ENCODE results near the gene DYSF. TPM values are rescaled to one million over a fixed set of nuclear protein-coding genes. Genes with fewer than 3 reads are reported as not detected.

Gene DYSF
- total RNA-seq, 4 donors from 2014 or later = 17.4 to 40.7 (median 18.5) TPM

DNA sequence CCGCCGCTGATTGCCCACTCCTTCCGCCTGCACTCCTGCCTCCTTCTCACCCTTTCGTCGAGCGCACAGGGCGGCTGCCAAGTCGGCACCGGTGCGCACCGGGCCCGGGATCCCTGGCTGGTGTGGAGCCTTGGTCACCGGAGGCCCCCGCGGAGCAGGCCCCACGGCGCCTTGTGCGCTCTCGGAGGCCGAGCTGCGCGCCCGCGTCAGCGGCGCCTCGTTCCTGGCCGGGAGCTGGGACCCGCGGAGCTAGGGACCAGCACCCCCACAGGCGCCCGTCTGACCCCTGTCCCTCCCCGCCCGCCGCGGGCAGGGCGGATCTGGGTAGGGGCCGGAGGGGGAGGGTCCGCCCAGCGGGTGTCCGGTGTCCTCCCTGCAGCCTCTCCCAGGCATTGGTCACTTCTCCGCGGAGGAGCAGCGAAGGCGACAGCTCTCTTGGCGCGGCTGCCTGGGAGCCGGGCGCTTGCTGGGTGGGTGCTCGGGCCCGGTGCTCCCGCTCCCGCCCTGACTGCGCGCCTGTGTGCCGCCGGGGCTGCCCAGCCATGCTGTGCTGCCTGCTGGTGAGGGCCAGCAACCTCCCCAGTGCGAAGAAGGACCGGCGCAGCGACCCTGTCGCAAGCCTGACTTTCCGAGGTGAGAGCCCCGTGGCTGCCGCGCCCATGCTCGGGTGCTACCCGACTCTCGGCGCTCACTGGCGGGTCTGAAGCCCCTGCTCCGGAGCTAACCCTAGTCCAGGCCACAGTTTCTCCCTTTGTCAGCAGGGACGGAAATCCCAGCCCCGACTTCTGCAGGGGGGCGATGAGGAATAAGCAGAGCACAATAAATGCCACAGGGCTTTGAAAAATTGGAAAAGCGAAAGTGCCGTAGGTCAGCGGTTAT lies 13.2 kb downstream of the DYSF start:
- peak overlapping the region; percentile 54 to 79 (median 67) for H3K27ac ChIP-seq (replicated peaks in 1 of 4)
- peak overlapping the region; percentile 66 to 82 (median 70) for H3K4me3 ChIP-seq
- H3K4me1 ChIP-seq = peaks cover 28 to 51% (median 45%) of the 10 kb centered on the region in 4 donors
- TF ChIP-seq POLR2AphosphoS5 (IDR thresholded peaks at IDR 0.05) (peak in 1 of 2 donors; percentile 37), EP300 (IDR thresholded peaks at IDR 0.05) (no peak), CTCF (IDR thresholded peaks at IDR 0.05) (no peak)
- no peaks in the 10 kb centered on the region for H3K9me3 ChIP-seq
- DNase-seq (ENCODE audit: extremely low spot score) = no peak
- H3K27me3 ChIP-seq = peaks cover 0 to 6% (median 0%) of the 10 kb centered on the region in 4 donors
- H3K36me3 ChIP-seq = no peaks in the 10 kb centered on the region
- intact Hi-C loops (cut with DNase I) = no loop called here
- WGBS = 0% methylated on average over 5 of the region's 78 CpGs

- WGBS = 27% methylated on average over 7 of the region's 7 CpGs
- Histone ChIP-seq H3K4me3 (peak overlapping the region; percentile 66 to 82 (median 70)), H3K27me3 (peaks cover 0 to 6% (median 0%) of the 10 kb centered on the region in 4 donors), H3K4me1 (peaks cover 28 to 50% (median 42%) of the 10 kb centered on the region in 4 donors), H3K36me3 (no peaks in the 10 kb centered on the region), H3K9me3 (no peaks in the 10 kb centered on the region), H3K27ac (replicated peaks in 1 of 4) (peak overlapping the region in 3 of 4 donors; percentile 63 to 79 (median 71))
- no peak for DNase-seq (ENCODE audit: extremely low spot score)
- intact Hi-C loops (cut with DNase I) = no loop called here
- TF ChIP-seq POLR2AphosphoS5 (IDR thresholded peaks at IDR 0.05) (no peak), POLR2A (IDR thresholded peaks at IDR 0.05; ENCODE audit: low read depth) (no peak), CTCF (IDR thresholded peaks at IDR 0.05) (no peak), EP300 (IDR thresholded peaks at IDR 0.05) (no peak)
Observed at GRCh38 chr2:71467180-71467815, 13.9 kb downstream of the DYSF start.

DNA sequence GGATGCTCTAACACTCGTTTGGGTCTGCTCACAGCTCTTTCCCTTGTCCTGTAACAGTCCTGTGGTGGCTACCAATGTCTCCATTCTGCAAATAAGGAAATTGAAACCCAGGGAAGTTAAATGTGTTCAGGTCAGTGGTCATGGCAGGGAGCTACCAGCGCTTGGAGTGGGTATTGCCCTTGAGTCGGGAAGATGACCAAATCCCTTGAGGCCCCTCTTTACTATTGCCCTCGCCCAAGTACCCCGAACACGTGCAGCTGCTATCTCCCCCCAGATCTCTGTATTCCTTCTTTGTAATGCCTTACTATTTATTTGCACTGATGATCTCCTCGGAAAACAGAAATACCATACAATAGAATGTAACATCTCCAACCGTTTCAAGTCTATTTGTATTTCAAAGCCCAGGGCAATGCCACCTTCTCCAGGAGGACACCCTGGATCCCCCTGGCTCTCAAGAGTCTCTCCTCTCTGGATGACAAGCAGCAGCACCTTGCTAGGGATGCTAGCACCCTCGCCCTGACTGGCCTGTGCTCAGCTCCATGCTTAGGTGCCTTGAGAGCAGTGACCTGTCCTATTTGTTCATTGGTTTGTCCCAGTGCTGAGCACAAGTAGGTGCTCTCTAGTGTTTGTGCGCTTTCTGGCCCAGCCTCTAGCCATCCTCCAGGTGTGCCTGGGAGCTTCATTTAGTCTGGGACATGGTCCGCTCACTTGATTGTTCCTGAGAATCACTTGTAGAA lies 15.1 kb downstream of the DYSF start:
- no peaks in the 10 kb centered on the region for H3K36me3 ChIP-seq
- TF ChIP-seq POLR2AphosphoS5 (IDR thresholded peaks at IDR 0.05) (no peak), EP300 (IDR thresholded peaks at IDR 0.05) (no peak), CTCF (IDR thresholded peaks at IDR 0.05) (no peak), POLR2A (IDR thresholded peaks at IDR 0.05; ENCODE audit: low read depth) (no peak)
- no peak for DNase-seq (ENCODE audit: extremely low spot score)
- WGBS = 79% methylated on average over 11 of the region's 11 CpGs
- H3K27ac ChIP-seq (replicated peaks in 1 of 4) = no peak overlapping the region
- intact Hi-C loops (cut with DNase I) = no loop called here
- H3K9me3 ChIP-seq = no peaks in the 10 kb centered on the region
- peak overlapping the region in 1 of 4 donors; percentile 18 for H3K4me3 ChIP-seq
- H3K4me1 ChIP-seq = peaks cover 28 to 50% (median 38%) of the 10 kb centered on the region in 4 donors
- H3K27me3 ChIP-seq = peaks cover 0 to 6% (median 0%) of the 10 kb centered on the region in 4 donors

DNA sequence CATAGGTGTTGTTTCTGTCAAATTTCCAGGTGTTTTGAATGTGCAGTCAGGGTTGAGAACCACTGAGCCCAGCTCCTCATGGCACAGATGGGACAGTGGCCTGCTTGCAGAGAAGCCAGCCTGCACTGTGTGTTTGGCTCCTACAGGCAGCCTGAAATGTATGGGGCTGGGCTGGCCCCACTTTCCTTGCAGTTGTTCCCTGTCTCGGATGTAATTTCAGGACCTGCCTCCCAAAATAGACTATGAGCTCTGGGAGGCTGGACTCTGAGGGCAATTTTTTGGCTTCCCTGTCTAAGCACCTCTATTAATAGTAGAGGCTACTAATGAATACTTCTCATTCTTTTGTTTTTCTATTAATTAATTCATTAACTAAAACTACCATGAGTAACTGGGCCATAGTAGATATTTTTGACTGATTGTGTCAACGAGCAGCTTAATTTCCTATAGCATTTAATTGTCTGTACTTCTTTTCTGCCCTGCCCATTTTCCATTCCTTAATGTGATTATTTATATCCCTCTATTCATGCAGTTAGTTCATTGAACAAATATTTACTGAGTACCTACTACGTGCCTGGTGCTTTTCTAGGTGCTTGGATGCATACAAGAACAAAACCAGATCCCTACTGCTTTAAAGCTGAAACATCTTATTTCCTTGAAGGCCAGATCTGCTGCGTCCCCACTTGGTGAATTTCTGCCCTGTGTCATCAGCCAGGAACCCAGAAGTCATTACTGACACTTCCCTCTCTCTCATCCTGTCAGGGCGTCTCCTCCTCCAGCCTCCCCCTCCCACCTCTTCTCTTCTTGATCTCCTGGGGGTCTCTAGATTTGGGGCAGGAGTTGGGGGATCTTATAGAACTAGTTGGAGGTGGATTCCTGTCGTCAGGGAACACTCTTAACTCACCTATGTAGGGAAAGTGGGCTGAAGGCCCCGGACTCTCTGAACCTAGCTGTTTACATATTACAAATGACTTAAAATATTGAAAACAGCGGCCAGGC lies 16.3 kb downstream of the DYSF start:
- Histone ChIP-seq H3K9me3 (no peaks in the 10 kb centered on the region), H3K27me3 (peaks cover 0 to 6% (median 0%) of the 10 kb centered on the region in 4 donors), H3K4me1 (peaks cover 36 to 50% (median 40%) of the 10 kb centered on the region in 4 donors), H3K36me3 (no peaks in the 10 kb centered on the region), H3K4me3 (no peak overlapping the region), H3K27ac (replicated peaks in 1 of 4) (peak overlapping the region in 1 of 4 donors; percentile 30)
- 52% methylated on average over 8 of the region's 8 CpGs for WGBS
- TF ChIP-seq CTCF (IDR thresholded peaks at IDR 0.05) (no peak), EP300 (IDR thresholded peaks at IDR 0.05) (no peak), POLR2A (IDR thresholded peaks at IDR 0.05; ENCODE audit: low read depth) (no peak), POLR2AphosphoS5 (IDR thresholded peaks at IDR 0.05) (no peak)
- no peak for DNase-seq (ENCODE audit: extremely low spot score)
- intact Hi-C loops (cut with DNase I) = no loop called here
